Measurements from ENCODE around the gene JOSD1. TPM values are rescaled to one million over a fixed set of nuclear protein-coding genes. Genes with fewer than 3 reads are reported as not detected.

The JOSD1 gene
- total and polyA plus RNA-seq, 2 of the 4 experiments (the other 2 are of a cell fraction) = 30.2 to 35.8 TPM

DNA sequence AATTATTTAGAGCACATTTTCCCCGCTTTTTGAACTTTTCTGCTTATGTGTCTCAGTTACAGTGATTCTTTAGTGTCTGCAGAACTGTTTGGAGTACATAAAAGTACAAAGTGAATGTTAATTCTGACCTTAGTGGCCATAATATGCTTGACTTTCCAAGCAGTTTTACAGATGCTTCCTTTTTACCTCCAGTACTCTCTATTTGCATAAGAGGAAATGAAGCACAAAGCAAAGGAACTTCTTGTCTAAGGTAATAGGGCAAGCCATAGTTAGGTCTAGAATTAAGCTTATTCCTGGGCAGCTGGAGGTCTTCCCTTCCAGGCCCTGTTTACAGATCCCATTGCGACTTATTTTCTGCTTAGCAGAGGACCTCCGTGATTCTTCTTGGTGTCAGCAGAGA lies 8.6 kb upstream of the JOSD1 start:
- Histone ChIP-seq H3K4me1 (ENCODE audit: control insufficient read depth, insufficient read depth, low read length) (peaks cover 4% of the 10 kb centered on the region), H2AK9ac (replicated peaks; ENCODE audit: low read depth, low read length, poor library complexity) (no peak overlapping the region), H2BK120ac (ENCODE audit: low read depth, low read length) (no peak overlapping the region), H2AK5ac (ENCODE audit: low read depth, low read length) (no peak overlapping the region), H3K27ac (ENCODE audit: insufficient read depth, low read length) (no peak overlapping the region), H3K79me1 (ENCODE audit: low read depth in 1 of 2, low read length in 2 of 2) (peaks cover 20 to 79% of the 10 kb centered on the region in 2 experiments; a peak in 3 of 4 replicates), H3K18ac (ENCODE audit: low read depth, low read length) (no peak overlapping the region), H3K14ac (replicated peaks; ENCODE audit: low read depth, low read length) (no peak overlapping the region), H3K4ac (ENCODE audit: low read depth, low read length) (no peak overlapping the region), H3K27me3 (ENCODE audit: control insufficient read depth, insufficient read depth, low read length) (no peaks in the 10 kb centered on the region), H2BK5ac (ENCODE audit: low read depth, low read length, poor library complexity, severe bottlenecking) (no peak overlapping the region), H3K56ac (ENCODE audit: extremely low read depth, insufficient read depth, low read length) (no peak overlapping the region), H2AFZ (replicated peaks; ENCODE audit: low read length, poor library complexity) (no peak overlapping the region), H3K9me3 (ENCODE audit: control insufficient read depth, insufficient read depth, low read length) (no peaks in the 10 kb centered on the region), H3K4me3 (ENCODE audit: insufficient read depth, low read depth, low read length) (no peak overlapping the region), H4K20me1 (ENCODE audit: insufficient read depth, low read length) (peaks cover 75% of the 10 kb centered on the region), H2BK15ac (ENCODE audit: low read depth, low read length) (no peak overlapping the region), H4K5ac (ENCODE audit: low read depth, low read length) (no peak overlapping the region), H3K9ac (ENCODE audit: low read depth, low read length) (no peak overlapping the region), H3K23ac (ENCODE audit: low read depth, low read length) (no peak overlapping the region), H4K8ac (ENCODE audit: low read depth in 2 of 2, low read length in 2 of 2) (no peak overlapping the region), H3K36me3 (ENCODE audit: control insufficient read depth, insufficient read depth, low read length) (peaks cover 3% of the 10 kb centered on the region), H3K4me2 (ENCODE audit: low read depth, low read length) (no peak overlapping the region), H2BK20ac (ENCODE audit: low read depth, low read length) (no peak overlapping the region), H4K91ac (ENCODE audit: insufficient read depth, low read depth, low read length) (no peak overlapping the region), H3K9me1 (ENCODE audit: insufficient read depth, low read length) (peaks cover 25% of the 10 kb centered on the region)
- ChIA-PET CTCF (interaction anchor here (1.4 kb wide), 1 partner anchor 57 kb away, joined by 3 read pairs; no protein-coding TSS in a partner anchor), POLR2A (ENCODE audit: unreplicated experiment) (no interaction called here)
- no peak for TF ChIP-seq RAD21 (IDR thresholded peaks at IDR 0.05; ENCODE audit: low read length)
- TF ChIP-seq POLR2A (IDR thresholded peaks at IDR 0.05; ENCODE audit: low read depth, low read length) = no peak
- no peak for TF ChIP-seq NFE2L2 (IDR thresholded peaks at IDR 0.05; ENCODE audit: low read depth, low read length)
- TF ChIP-seq SMC3 (IDR thresholded peaks at IDR 0.05; ENCODE audit: low read depth, low read length) = no peak
- TF ChIP-seq, protein P1, sequence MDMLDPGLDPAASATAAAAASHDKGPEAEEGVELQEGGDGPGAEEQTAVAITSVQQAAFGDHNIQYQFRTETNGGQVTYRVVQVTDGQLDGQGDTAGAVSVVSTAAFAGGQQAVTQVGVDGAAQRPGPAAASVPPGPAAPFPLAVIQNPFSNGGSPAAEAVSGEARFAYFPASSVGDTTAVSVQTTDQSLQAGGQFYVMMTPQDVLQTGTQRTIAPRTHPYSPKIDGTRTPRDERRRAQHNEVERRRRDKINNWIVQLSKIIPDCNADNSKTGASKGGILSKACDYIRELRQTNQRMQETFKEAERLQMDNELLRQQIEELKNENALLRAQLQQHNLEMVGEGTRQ (IDR thresholded peaks at IDR 0.05; ENCODE audit: low read depth, low read length) = no peak
- TF ChIP-seq MXI1 (IDR thresholded peaks at IDR 0.05; ENCODE audit: borderline replicate concordance, low read depth, low read length) = no peak
- no peak for TF ChIP-seq CEBPB (IDR thresholded peaks at IDR 0.05; ENCODE audit: low read depth, low read length)
- no peak for TF ChIP-seq MAFK (IDR thresholded peaks at IDR 0.05; ENCODE audit: low read depth, low read length)
- TF ChIP-seq, protein P2, sequence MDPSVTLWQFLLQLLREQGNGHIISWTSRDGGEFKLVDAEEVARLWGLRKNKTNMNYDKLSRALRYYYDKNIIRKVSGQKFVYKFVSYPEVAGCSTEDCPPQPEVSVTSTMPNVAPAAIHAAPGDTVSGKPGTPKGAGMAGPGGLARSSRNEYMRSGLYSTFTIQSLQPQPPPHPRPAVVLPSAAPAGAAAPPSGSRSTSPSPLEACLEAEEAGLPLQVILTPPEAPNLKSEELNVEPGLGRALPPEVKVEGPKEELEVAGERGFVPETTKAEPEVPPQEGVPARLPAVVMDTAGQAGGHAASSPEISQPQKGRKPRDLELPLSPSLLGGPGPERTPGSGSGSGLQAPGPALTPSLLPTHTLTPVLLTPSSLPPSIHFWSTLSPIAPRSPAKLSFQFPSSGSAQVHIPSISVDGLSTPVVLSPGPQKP (IDR thresholded peaks at IDR 0.05; ENCODE audit: borderline replicate concordance, low read depth, low read length) = no peak
- TF ChIP-seq, protein P3, sequence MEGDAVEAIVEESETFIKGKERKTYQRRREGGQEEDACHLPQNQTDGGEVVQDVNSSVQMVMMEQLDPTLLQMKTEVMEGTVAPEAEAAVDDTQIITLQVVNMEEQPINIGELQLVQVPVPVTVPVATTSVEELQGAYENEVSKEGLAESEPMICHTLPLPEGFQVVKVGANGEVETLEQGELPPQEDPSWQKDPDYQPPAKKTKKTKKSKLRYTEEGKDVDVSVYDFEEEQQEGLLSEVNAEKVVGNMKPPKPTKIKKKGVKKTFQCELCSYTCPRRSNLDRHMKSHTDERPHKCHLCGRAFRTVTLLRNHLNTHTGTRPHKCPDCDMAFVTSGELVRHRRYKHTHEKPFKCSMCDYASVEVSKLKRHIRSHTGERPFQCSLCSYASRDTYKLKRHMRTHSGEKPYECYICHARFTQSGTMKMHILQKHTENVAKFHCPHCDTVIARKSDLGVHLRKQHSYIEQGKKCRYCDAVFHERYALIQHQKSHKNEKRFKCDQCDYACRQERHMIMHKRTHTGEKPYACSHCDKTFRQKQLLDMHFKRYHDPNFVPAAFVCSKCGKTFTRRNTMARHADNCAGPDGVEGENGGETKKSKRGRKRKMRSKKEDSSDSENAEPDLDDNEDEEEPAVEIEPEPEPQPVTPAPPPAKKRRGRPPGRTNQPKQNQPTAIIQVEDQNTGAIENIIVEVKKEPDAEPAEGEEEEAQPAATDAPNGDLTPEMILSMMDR (conservative IDR thresholded peaks at IDR 0.05; ENCODE audit: low read depth, low read length) = no peak
- TF ChIP-seq FOS (IDR thresholded peaks at IDR 0.05; ENCODE audit: low read depth, low read length) = no peak
- TF ChIP-seq MAZ (IDR thresholded peaks at IDR 0.05; ENCODE audit: borderline replicate concordance, low read depth, low read length) = no peak
- no peak for TF ChIP-seq CHD1 (IDR thresholded peaks at IDR 0.05; ENCODE audit: low read depth, low read length)
- BruUV-seq (replicated peaks) = no TSS peak
- intact Hi-C loops (cut with micrococcal nuclease) (loop anchor here (10.0 kb wide), 1 partner anchor 655 kb away; the partner anchor contains the start of gene PICK1), in situ Hi-C loops (cut with MboI; ENCODE audit: low sequenced_read_pairs) (no loop called here), dilution Hi-C loops (cut with HindIII; ENCODE audit: low sequenced_read_pairs, unreplicated experiment) (no loop called here)
- WGBS, 2 experiments (ENCODE audit: extremely low coverage in 2 of 2, insufficient read length in 1 of 2) = no CpG with 5 or more reads among the region's 3 CpGs
- DNase-seq (no peak), ATAC-seq (ENCODE audit: low read depth) (no peak)

All from IMR-90 (cell line).